Osteocyte (in vitro differentiated cells): ENCODE measurements around the gene MPV17L2. TPM values are rescaled to one million over a fixed set of nuclear protein-coding genes. Genes with fewer than 3 reads are reported as not detected.
A peak's percentile ranks its signal among the peaks of the same experiment; 100 is the strongest.

Experiments
- DNase-seq: peaks from one replicate; pipeline ENCODE4 v3.0.0; 2021; ENCODE audit warnings: mixed read lengths; ENCODE audit not compliant: unreplicated experiment; ENCODE audit errors: extremely low spot score
- H3K27ac Mint-ChIP-seq: one replicate; pipeline ENCODE4 v1.8.0; 2021; ENCODE audit warnings: mild to moderate bottlenecking, mixed read lengths; ENCODE audit not compliant: unreplicated experiment
- H3K27me3 Mint-ChIP-seq: one replicate; pipeline ENCODE4 v1.8.0; 2021; ENCODE audit warnings: mixed read lengths; ENCODE audit not compliant: unreplicated experiment
- H3K36me3 Mint-ChIP-seq: one replicate; pipeline ENCODE4 v1.8.0; 2021; ENCODE audit warnings: mixed read lengths; ENCODE audit not compliant: unreplicated experiment
- H3K4me1 Mint-ChIP-seq: one replicate; pipeline ENCODE4 v1.8.0; 2021; ENCODE audit warnings: mixed read lengths; ENCODE audit not compliant: unreplicated experiment
- H3K4me3 Mint-ChIP-seq: one replicate; pipeline ENCODE4 v1.8.0; 2021; ENCODE audit warnings: mild to moderate bottlenecking, moderate library complexity, mixed read lengths; ENCODE audit not compliant: unreplicated experiment
- H3K9me3 Mint-ChIP-seq: one replicate; pipeline ENCODE4 v1.8.0; 2021; ENCODE audit warnings: mixed read lengths; ENCODE audit not compliant: unreplicated experiment
- total RNA-seq: library from RNA; stranded (reverse); gene quantifications from 2 replicates; pipeline ENCODE4 v1.2.1, GENCODE V29; 2021
- TF ChIP-seq, protein P1 (sequence below): fragments of 200-600 bp; sonication (generic); IDR thresholded peaks from 2 replicates; pipeline ENCODE4 v1.5.0; 2021; ENCODE audit warnings: antibody characterized with exemption, mild to moderate bottlenecking, moderate library complexity

The MPV17L2 gene
- total RNA-seq, 1 donor from 2014 or later, result 11.6 TPM

DNA sequence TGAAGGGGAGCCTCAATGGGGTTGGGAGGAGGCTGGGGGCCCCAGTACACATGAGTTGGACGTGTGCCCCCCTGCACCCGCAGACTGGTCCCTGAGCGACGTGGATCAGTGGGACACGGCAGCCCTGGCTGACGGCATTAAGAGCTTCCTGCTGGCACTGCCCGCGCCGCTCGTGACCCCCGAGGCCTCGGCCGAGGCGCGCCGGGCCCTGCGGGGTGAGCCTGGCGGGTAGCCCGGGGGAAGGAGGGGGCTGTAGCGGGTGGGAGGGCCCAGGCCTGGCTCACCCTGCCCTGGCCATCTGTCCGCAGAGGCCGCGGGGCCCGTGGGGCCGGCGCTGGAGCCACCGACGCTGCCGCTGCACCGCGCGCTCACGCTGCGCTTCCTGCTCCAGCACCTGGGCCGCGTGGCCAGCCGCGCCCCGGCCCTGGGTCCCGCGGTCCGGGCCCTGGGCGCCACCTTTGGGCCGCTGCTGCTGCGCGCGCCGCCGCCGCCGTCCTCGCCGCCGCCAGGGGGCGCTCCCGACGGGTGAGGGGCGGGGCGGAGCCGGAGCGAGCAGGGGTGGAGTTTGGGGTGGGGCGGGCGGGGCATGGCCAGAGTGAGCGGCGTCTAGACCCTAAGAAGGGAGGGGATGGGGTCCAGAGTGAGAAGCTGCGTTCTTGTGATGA is 31.9 kb upstream of the MPV17L2 start:
- TF ChIP-seq, protein P1, sequence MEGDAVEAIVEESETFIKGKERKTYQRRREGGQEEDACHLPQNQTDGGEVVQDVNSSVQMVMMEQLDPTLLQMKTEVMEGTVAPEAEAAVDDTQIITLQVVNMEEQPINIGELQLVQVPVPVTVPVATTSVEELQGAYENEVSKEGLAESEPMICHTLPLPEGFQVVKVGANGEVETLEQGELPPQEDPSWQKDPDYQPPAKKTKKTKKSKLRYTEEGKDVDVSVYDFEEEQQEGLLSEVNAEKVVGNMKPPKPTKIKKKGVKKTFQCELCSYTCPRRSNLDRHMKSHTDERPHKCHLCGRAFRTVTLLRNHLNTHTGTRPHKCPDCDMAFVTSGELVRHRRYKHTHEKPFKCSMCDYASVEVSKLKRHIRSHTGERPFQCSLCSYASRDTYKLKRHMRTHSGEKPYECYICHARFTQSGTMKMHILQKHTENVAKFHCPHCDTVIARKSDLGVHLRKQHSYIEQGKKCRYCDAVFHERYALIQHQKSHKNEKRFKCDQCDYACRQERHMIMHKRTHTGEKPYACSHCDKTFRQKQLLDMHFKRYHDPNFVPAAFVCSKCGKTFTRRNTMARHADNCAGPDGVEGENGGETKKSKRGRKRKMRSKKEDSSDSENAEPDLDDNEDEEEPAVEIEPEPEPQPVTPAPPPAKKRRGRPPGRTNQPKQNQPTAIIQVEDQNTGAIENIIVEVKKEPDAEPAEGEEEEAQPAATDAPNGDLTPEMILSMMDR, result peak; percentile 65
- Mint-ChIP-seq H3K4me1 (peaks cover 37% of the 10 kb centered on the region), H3K36me3 (peaks cover 13% of the 10 kb centered on the region), H3K27ac (no peak overlapping the region), H3K27me3 (no peaks in the 10 kb centered on the region), H3K9me3 (no peaks in the 10 kb centered on the region), H3K4me3 (peak overlapping the region; percentile 22)
- DNase-seq, result peak; percentile 93

DNA sequence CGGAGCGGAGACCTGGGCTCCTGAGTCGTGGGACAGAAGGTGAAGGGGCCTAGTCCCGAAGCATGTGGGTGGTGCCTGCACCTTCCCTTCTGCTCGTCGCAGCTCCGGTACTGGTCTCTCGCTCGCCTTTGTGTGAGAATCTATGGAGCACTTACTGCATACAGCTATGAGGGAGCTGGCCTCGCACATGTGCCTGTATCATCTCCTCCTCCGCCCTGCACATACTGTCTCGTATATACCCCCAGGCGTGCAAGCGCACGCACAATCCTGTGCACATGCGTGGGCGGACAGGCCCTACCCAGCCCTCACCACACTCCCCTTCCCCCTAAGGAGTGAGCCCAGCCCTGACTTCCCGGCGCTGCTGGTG is 31.4 kb upstream of the MPV17L2 start:
- Mint-ChIP-seq H3K4me1 (peaks cover 32% of the 10 kb centered on the region), H3K4me3 (no peak overlapping the region), H3K27ac (no peak overlapping the region), H3K36me3 (peaks cover 14% of the 10 kb centered on the region), H3K27me3 (no peaks in the 10 kb centered on the region), H3K9me3 (no peaks in the 10 kb centered on the region)
- DNase-seq, result no peak
- TF ChIP-seq, protein P1, result peak; percentile 28

DNA sequence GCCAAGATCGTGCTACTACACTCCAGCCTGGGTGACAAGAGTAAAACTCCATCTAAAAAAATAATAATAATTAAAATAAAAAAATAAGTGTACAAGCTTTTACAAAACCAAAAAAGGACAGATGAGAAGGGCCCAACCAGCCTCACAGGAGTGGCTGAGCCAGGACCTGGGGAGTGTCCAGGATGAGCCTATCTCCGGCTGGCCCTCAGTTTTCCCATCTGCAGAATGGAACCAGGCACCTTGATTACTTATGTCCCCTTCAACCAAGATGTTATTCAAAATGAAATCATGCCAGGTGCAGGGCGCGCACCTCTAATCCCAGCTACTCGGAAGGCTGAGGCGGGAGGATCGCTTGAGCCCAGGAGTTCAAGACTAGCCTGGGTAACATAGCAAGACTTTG is 28.9 kb upstream of the MPV17L2 start:
- H3K36me3 Mint-ChIP-seq, result peaks cover 21% of the 10 kb centered on the region
- H3K9me3 Mint-ChIP-seq, result no peaks in the 10 kb centered on the region
- no peak overlapping the region for H3K27ac Mint-ChIP-seq
- no peak for DNase-seq
- TF ChIP-seq, protein P1, result no peak
- peaks cover 18% of the 10 kb centered on the region for H3K4me1 Mint-ChIP-seq
- H3K4me3 Mint-ChIP-seq, result no peak overlapping the region
- H3K27me3 Mint-ChIP-seq, result no peaks in the 10 kb centered on the region

DNA sequence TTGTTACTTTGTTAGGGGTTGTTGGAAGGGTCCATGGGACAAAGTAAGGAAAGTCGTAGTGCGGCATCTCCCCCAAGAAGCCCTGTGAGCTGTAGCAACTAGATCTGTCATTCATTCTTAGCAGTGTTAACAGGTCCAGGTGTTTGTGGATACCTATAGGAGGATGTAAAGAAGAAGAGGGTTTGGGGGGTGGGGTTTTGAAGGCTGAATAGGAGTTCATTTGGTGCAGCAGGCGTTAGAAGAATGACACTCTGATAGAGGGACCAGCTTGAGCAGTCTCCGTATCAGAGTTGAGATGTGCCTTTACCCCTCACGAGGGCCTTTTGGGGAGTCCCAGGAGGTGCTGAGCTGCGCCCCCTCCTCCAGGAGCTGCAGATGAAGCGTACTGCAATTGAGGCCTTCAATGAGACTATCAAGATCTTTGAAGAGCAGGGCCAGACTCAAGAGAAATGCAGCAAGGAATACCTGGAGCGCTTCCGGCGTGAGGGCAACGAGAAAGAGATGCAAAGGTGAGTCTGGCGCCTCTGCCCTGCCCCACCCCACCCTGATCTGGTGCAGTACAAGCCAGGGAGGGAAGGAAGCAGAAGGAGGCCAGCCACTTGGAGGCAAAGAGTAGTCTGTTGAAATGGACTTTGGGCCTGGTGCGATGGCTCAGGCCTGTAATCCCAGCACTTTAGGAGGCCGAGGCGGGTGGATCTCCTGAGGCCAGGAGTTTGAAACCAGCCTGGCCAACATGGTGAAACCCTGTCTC is 27.0 kb upstream of the MPV17L2 start:
- no peaks in the 10 kb centered on the region for H3K27me3 Mint-ChIP-seq
- no peaks in the 10 kb centered on the region for H3K9me3 Mint-ChIP-seq
- H3K4me3 Mint-ChIP-seq, result no peak overlapping the region
- H3K27ac Mint-ChIP-seq, result no peak overlapping the region
- TF ChIP-seq, protein P1, result no peak
- no peak for DNase-seq
- peaks cover 27% of the 10 kb centered on the region for H3K36me3 Mint-ChIP-seq
- H3K4me1 Mint-ChIP-seq, result peaks cover 7% of the 10 kb centered on the region

- no peak overlapping the region for H3K27ac Mint-ChIP-seq
- no peak overlapping the region for H3K4me3 Mint-ChIP-seq
- no peaks in the 10 kb centered on the region for H3K27me3 Mint-ChIP-seq
- DNase-seq, result no peak
- no peaks in the 10 kb centered on the region for H3K9me3 Mint-ChIP-seq
- peaks cover 3% of the 10 kb centered on the region for H3K4me1 Mint-ChIP-seq
- H3K36me3 Mint-ChIP-seq, result peaks cover 29% of the 10 kb centered on the region
- TF ChIP-seq, protein P1, result no peak
These were observed 26.0 kb upstream of the MPV17L2 start for GRCh38 chr19:18167011-18167410.
